GM23338 (cell line): Measurements from ENCODE around the gene HRH3. TPM values are rescaled to one million over a fixed set of nuclear protein-coding genes. Genes with fewer than 3 reads are reported as not detected.

Experiments
- ATAC-seq: fragments of 200-7000 bp; cut with Tn5 transposase; 3 replicates; pipeline ENCODE4 v1.9.1; 2020
- DNase-seq: peaks from one replicate; pipeline ENCODE4 v3.0.0-alpha.2; 2015; ENCODE audit warnings: low spot score
- H2AFZ ChIP-seq: fragments of 200-600 bp; sonication (generic); 2 replicates; pipeline ENCODE4 v1.8.0; 2016; ENCODE audit warnings: antibody characterized with exemption, mild to moderate bottlenecking, moderate library complexity
- H3F3A ChIP-seq: fragments of 200-600 bp; sonication (generic); replicated peaks from 2 replicates; pipeline ENCODE4 v1.8.0; 2017; ENCODE audit warnings: antibody characterized with exemption, mixed run types, low read depth
- H3K27ac ChIP-seq: fragments of 200-600 bp; sonication (generic); 2 replicates; pipeline ENCODE4 v1.6.1; 2016; ENCODE audit warnings: low read depth
- H3K27me3 ChIP-seq: fragments of 200-600 bp; sonication (generic); 2 replicates; pipeline ENCODE4 v1.8.0; 2016; ENCODE audit warnings: mild to moderate bottlenecking, mixed run types, moderate library complexity; ENCODE audit not compliant: insufficient read depth
- H3K36me3 ChIP-seq: fragments of 200-600 bp; sonication (generic); 2 replicates; pipeline ENCODE4 v1.8.0; 2016; ENCODE audit warnings: mild to moderate bottlenecking; ENCODE audit not compliant: insufficient read depth
- H3K4me1 ChIP-seq: fragments of 200-600 bp; sonication (generic); 2 replicates; pipeline ENCODE4 v1.8.0; 2016; ENCODE audit warnings: mild to moderate bottlenecking, moderate library complexity; ENCODE audit not compliant: insufficient read depth
- H3K4me2 ChIP-seq: fragments of 200-600 bp; sonication (generic); 2 replicates; pipeline ENCODE4 v1.7.1; 2017; ENCODE audit warnings: mixed run types
- H3K4me3 ChIP-seq: fragments of 200-600 bp; sonication (generic); 2 replicates; pipeline ENCODE4 v1.6.1; 2016; ENCODE audit warnings: mixed run types
- H3K79me2 ChIP-seq: fragments of 200-600 bp; sonication (generic); replicated peaks from 2 replicates; pipeline ENCODE4 v1.8.0; 2017; ENCODE audit warnings: mild to moderate bottlenecking; ENCODE audit not compliant: insufficient read depth
- H3K9me2 ChIP-seq: fragments of 200-600 bp; sonication (generic); 2 replicates; pipeline ENCODE4 v1.8.0; 2017; ENCODE audit not compliant: insufficient read depth
- H4K20me1 ChIP-seq: fragments of 200-600 bp; sonication (generic); replicated peaks from 2 replicates; pipeline ENCODE4 v1.8.0; 2017; ENCODE audit warnings: mild to moderate bottlenecking; ENCODE audit not compliant: insufficient read depth
- H3K27ac Mint-ChIP-seq: 2 replicates; pipeline ENCODE4 v1.8.0; 2020; ENCODE audit warnings: inconsistent platforms, mild to moderate bottlenecking, moderate library complexity, mixed read lengths
- H3K27me3 Mint-ChIP-seq: 3 replicates; pipeline ENCODE4 v1.8.0; 2022; ENCODE audit warnings: low read depth, mild to moderate bottlenecking, moderate library complexity, mixed read lengths, inconsistent platforms; ENCODE audit not compliant: insufficient read depth, poor library complexity
- H3K36me3 Mint-ChIP-seq: 3 replicates; pipeline ENCODE4 v1.8.0; 2021; ENCODE audit warnings: low read depth, mild to moderate bottlenecking, inconsistent platforms, moderate library complexity, mixed read lengths
- H3K4me1 Mint-ChIP-seq: 3 replicates; pipeline ENCODE4 v1.8.0; 2020; ENCODE audit warnings: mild to moderate bottlenecking, inconsistent platforms, mixed read lengths
- H3K4me3 Mint-ChIP-seq: 3 replicates; pipeline ENCODE4 v1.8.0; 2021; ENCODE audit warnings: moderate library complexity, mild to moderate bottlenecking, inconsistent platforms, mixed read lengths
- H3K9me3 Mint-ChIP-seq: 3 replicates; pipeline ENCODE4 v1.8.0; 2020; ENCODE audit warnings: moderate library complexity, mild to moderate bottlenecking, inconsistent platforms, mixed read lengths
- CTCF ChIP-seq, 2 experiments: fragments of 200-600 bp in 1 of 2; sonication (generic) in 1 of 2; conservative IDR thresholded peaks; 2 replicates each; pipeline versions ENCODE4 v1.5.1 to v1.6.1; 2016 to 2017; ENCODE audit warnings: antibody characterized with exemption in 2 of 2, low read depth in 2 of 2, mild to moderate bottlenecking in 2 of 2, moderate library complexity in 1 of 2
- ETS1 ChIP-seq: IDR thresholded peaks from 2 replicates; pipeline ENCODE4 v1.6.1; 2016; ENCODE audit warnings: antibody characterized with exemption
- EZH2phosphoT487 ChIP-seq: fragments of 200-600 bp; sonication (generic); IDR thresholded peaks from one replicate; pipeline ENCODE4 v1.8.1; 2018; ENCODE audit warnings: antibody characterized with exemption; ENCODE audit not compliant: unreplicated experiment
- JUNB ChIP-seq: IDR thresholded peaks from one replicate; pipeline ENCODE4 v1.6.1; 2016; ENCODE audit warnings: antibody characterized with exemption; ENCODE audit not compliant: unreplicated experiment
- NANOG ChIP-seq: IDR thresholded peaks from 2 replicates; pipeline ENCODE4 v1.6.1; 2016; ENCODE audit warnings: antibody characterized with exemption, borderline replicate concordance
- POLR2AphosphoS5 ChIP-seq: IDR thresholded peaks from 2 replicates; pipeline ENCODE4 v1.6.1; 2016; ENCODE audit warnings: antibody characterized with exemption, low read depth
- STAT1 ChIP-seq: IDR thresholded peaks from one replicate; pipeline ENCODE4 v1.6.1; 2016; ENCODE audit warnings: antibody characterized with exemption; ENCODE audit not compliant: unreplicated experiment
- ZNF114 ChIP-seq: fragments of 250-450 bp; sonication (Bioruptor Pico); IDR thresholded peaks from 2 replicates; pipeline ENCODE4 v1.5.0; 2020; ENCODE audit warnings: mild to moderate bottlenecking, moderate library complexity
- ZNF462 ChIP-seq: fragments of 250-450 bp; sonication (Bioruptor Pico); IDR thresholded peaks from 2 replicates; pipeline ENCODE4 v1.5.0; 2020; ENCODE audit warnings: mild to moderate bottlenecking, moderate library complexity
- polyA plus RNA-seq: library from polyadenylated mRNA; unstranded; fragments of >200 nt; fragmentation: Nextera tagmentation; extraction: Ambion mirVana; gene quantifications from 2 replicates; pipeline ENCODE4 v1.2.1, GENCODE V29; 2016
- total RNA-seq: library from RNA; depleted of rRNA; stranded (reverse); fragments of >200 nt; shearing (Covaris generic); gene quantifications from 2 replicates; pipeline ENCODE4 v1.2.3, GENCODE V29; 2014

Gene HRH3
- total and polyA plus RNA-seq, 2 experiments from 2014 or later = 1.5 to 5.2 TPM

GRCh38 chr20:62203378-62204030 is 16.6 kb downstream of the HRH3 start:
- no peak overlapping the region for H3K4me2 ChIP-seq
- TF ChIP-seq ZNF114 (CRISPR knock-in tag) = no peak
- TF ChIP-seq STAT1 = no peak
- TF ChIP-seq ZNF462 = no peak
- TF ChIP-seq CTCF (conservative IDR thresholded peaks at IDR 0.05; ENCODE audit: low read depth in 2 of 2) = no peak
- TF ChIP-seq JUNB = no peak
- TF ChIP-seq EZH2phosphoT487 = no peak
- no peak for TF ChIP-seq POLR2AphosphoS5
- no peak for TF ChIP-seq NANOG
- TF ChIP-seq ETS1 = no peak
- H3K79me2 ChIP-seq = no peaks in the 10 kb centered on the region
- H3K4me3 ChIP-seq = no peak overlapping the region
- peaks cover 6% of the 10 kb centered on the region for H3K27me3 Mint-ChIP-seq
- no peaks in the 10 kb centered on the region for H3F3A ChIP-seq
- ATAC-seq (no peak), DNase-seq (no peak)
- H4K20me1 ChIP-seq = no peaks in the 10 kb centered on the region
- peaks cover 42% of the 10 kb centered on the region for H3K36me3 Mint-ChIP-seq
- no peaks in the 10 kb centered on the region for H3K9me2 ChIP-seq
- no peaks in the 10 kb centered on the region; the same call in 1 of the 2 replicates for H3K36me3 ChIP-seq
- H3K27ac Mint-ChIP-seq = no peak overlapping the region
- H3K4me3 Mint-ChIP-seq = no peak overlapping the region
- H3K27me3 ChIP-seq = no peaks in the 10 kb centered on the region
- H3K4me1 Mint-ChIP-seq = peaks cover 2% of the 10 kb centered on the region; the same call in 1 of the 3 replicates
- no peaks in the 10 kb centered on the region for H3K9me3 Mint-ChIP-seq
- no peaks in the 10 kb centered on the region for H3K4me1 ChIP-seq
- H2AFZ ChIP-seq = no peak overlapping the region
- H3K27ac ChIP-seq = no peak overlapping the region
